ENCODE measurements around the gene MCCD1. TPM values are rescaled to one million over a fixed set of nuclear protein-coding genes. Genes with fewer than 3 reads are reported as not detected.
A peak's percentile ranks its signal among the peaks of the same experiment; 100 is the strongest.

Gene MCCD1
- total RNA-seq, 1 experiment from 2014 or later = not detected

DNA sequence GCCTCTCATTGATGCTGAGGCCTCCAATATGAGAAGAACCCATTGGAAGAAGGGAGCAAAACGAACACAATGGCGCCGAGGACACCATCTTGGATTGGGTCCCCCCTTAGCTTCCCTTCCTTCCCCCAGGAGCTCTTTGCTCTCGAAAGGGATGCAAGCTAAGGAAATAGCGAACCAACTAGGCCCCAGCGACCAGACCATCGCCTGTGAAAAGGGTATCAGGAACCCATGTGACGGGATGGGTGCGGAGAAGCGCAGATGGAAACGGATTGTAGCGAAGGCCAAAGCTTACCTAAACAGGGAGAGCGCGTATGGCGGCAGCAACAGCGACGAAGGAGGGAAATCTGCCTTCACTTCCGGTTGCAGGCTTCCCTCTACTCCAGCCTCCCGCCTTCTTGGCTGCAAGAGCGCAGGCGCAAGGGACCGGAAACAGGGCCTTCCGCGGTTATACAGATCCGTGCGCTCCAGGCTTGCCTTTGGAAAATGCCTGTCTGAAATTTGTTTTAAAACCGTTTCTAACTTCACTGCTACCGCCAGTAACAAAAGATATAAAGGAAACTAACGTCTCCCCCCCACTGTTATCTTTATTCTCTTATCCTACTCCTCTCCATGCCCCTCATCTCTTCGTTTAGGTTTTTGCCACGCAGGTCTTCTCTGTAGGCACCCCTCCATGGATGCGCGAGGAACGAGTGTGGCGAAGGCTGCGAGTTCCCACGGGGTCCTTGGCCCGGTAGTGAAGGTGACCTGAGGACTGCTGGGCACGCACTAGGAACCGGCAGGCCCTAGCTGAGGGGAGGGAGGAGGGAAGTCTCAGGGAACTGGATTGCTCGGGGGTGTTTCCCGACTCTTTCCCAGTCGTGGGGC, 13.1 kb downstream of the MCCD1 start, which contains the start of gene DDX39B:
TSS of gene DDX39B (minus strand) at position 346 of the 864 bp plus-strand sequence. CDS start 1,471 bp downstream, outside the sequence.
- peak; percentile 97 for DNase-seq (ENCODE audit: low read depth)

DNA sequence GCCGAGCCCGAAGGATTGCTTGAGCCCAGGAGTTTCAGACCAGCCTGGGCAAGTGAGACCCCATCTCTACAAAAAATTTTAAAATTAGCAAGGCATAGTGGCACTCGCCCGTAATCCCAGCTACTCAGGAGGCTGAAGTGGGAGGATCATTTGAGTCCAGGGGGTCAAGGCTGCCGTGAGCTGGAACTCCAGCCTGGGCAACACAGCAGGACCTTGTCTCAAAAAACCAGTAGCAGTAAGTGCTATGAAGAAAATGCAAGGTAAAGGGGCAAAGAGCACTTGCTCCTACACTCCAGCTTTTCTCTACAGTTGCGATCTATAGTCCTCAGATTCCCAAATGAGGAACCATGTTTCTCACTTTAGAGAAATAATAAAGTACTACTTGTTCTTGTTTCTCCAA, 14.9 kb downstream of the MCCD1 start:
- DNase-seq (ENCODE audit: low read depth) = no peak

DNA sequence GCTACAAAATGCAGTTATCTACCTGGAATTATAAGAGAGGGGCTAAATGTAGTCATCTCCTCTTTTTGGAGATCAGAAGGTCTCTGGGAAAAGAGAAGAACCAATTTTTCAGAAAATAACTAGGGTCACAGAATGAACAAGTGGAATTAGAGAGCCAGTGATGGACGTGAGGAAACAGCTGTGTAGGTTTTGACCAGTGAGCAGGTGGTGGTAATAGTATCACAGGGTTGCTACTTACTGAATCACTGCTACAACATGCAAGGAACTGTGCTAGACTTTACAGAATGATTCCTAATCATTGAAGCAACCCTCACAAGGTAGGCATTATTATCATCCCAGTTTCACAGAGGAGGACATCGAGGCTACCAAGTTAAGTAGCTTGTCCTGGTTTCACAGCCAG, 15.9 kb downstream of the MCCD1 start:
- DNase-seq (ENCODE audit: low read depth) = no peak

DNA sequence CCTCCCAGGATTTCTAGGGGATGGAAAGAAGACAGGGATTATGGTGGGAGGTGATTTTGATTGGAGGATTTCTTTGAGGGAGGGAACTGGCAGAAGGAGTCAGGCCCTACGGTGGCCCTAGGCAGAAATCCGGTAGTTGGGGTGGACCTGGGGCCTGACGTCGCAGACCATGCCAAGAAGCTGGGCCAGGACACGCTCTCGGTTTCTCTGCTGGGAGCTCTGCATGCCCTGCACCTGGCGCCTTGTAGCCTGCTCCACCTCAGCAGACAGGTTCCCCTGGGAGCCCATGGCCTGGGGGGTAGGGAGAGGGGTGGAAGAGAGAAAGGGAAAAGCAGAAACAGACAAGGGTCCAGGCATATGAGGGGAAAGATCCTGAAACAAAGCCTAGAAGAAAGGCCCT, 16.5 kb downstream of the MCCD1 start:
- no peak for DNase-seq (ENCODE audit: low read depth)

DNA sequence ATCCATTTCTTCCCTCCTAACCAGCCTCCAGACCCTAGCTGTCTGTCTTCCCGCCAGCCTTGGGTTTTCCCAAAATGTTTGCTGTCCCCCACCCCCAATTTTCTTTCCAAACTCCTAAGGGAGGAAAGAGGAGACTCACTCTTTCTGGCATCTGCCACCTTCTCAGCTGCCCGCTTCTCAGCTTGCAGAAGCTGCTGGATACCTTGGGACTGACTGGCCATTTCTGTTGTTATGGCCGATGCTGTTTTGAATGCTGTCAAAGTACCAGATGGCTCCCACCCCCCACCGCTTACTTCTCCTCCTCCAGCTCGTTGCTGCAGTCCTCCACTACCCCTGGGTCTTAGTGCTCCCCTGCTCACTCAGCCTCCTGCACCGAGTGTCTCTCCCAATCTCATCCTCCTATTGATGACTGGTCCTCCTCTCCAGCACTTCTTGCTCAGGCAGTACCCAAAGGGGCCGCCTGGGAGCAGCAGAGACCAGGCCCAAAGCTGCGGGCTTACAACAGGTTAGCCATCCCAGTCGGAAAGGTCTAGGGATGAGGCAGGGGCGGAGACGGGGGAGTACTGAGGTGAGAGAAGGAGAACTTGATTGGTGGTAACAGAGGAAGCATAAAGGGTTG, 17.7 kb downstream of the MCCD1 start, which contains the start of gene ATP6V1G2:
TSS of gene ATP6V1G2 (minus strand) at position 270 of the 619 bp plus-strand sequence. CDS start at position 221, 49 bp downstream.
- DNase-seq (ENCODE audit: low read depth) = peak; percentile 88

DNA sequence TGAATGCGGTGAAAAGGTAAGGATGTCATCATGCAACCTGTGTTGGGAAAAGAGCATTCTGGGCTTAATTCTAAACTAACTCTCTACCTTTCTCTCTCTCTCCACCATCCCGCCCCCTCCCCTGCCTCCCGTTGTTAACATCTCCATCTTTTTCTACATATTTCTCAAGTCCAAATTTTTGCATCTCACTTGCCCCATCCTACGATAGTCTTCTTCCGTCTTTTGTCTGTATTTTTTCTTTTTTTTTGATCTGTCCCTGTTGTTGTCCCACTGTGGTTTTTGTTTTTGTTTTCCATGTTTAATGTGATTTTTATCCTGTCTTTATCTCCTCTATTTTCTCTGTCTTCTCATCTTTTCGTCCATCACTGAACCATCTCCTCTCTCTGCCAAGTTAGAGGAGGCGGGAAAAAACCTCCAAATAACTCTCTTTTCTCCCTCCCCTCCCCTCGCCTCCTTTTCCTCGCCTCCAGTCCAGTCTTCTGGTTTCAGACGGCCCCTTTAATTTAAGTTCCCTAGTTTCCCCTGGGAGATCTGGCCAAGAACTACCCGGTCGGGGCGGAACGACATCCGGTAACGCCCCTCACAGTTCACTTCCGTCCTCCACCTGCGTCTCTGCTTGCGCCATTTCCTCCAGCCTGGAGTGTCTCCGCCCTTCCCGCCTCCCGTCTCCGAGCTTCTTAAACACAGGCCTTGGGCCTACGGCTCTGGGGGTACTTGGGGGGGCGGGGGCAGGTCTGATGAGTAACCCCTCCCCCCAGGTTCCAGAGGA, 18.4 kb downstream of the MCCD1 start, which contains the start of gene NFKBIL1:
TSS of gene NFKBIL1 (plus strand) at position 651 of the 769 bp plus-strand sequence. CDS start at position 738, 87 bp downstream.
- peak; percentile 98 for DNase-seq (ENCODE audit: low read depth)

DNA sequence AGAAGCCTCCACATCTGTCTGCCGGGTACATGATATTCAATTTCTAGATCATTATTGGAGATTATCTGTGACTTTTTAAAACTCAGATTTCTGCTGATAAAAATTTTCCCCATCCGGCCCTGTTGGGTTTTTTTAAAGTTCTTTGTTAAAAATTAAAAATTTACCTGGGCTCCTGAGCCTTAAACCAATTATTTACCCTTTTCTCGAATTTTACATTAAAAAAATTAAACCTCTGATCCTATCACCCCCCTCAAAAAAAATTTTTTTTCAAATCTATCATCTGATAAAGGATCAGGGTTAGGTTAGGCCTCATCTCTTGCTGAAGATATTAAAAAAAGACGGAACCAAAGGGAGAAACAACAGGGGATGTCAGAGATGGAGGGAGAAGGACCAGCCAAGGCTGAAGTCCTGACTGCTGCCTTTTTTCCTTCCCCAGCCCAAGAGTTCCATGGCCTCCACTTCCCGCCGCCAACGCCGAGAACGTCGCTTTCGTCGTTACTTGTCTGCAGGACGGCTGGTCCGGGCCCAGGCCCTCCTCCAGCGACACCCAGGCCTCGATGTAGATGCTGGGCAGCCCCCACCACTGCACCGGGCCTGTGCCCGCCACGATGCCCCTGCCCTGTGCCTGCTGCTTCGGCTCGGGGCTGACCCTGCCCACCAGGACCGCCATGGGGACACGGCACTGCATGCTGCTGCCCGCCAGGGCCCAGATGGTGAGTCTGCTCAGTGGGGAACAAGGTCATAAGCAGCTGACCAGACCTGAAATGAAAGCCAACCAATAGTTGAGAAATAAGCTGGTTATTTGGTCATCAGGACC, 19.2 kb downstream of the MCCD1 start:
- peak; percentile 64 for DNase-seq (ENCODE audit: low read depth)

DNA sequence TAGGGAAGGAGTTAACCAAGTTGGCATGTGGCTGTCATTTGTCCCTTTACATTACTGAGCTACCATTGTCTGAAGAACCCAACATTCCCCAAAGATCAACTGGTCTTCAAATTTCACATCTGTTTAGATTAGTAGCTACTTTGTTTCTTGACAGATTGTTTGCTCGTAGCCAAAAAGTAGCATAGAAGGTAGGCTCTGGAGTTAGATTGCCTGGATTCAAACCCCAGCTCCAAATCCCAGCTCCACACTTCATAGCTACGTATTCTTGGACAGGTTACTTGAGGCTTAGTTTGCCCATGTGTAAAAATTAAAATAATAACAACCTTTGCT, 19.7 kb downstream of the MCCD1 start:
- DNase-seq (ENCODE audit: low read depth) = no peak

DNA sequence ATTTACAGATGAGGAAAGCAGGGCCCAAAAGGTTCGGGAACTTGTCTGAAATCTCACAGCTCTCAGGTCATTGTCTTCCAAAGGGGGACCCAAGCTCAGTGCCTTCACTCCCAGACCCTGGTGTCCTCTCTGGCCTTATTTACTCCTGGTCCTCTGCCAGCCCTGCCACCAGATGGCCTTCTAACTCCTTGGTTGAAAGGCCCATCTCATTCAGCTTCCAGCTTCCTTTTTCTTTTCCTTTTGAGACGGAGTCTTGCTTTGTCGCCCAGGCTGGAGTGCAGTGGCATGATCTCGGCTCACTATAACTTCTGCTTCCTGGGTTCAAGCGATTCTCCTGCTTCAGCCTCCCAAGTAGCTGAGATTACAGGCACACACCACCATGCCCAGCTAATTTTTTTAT, 22.6 kb downstream of the MCCD1 start:
- DNase-seq (ENCODE audit: low read depth) = peak; percentile 73

DNA sequence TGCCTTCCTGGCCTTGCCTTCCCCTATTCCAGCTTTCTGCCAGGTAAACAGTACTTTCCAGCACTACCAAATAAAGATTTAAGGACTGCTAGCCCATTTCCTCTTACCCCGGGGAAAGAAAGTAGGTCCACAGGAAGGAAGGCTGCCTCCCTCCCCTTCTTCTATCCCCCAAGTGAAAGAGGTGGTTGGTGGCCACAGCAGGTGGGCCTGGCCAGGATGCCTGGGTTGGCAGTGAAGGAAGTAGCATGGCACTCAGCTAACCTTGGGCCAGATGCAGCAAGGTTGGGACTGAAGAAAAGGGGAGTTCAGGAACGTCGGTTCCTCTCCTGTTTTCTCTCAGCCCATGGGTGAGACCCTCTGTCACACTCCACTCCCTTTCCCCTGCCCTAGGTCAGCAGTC, 27.5 kb downstream of the MCCD1 start:
- DNase-seq (ENCODE audit: low read depth) = no peak

DNA sequence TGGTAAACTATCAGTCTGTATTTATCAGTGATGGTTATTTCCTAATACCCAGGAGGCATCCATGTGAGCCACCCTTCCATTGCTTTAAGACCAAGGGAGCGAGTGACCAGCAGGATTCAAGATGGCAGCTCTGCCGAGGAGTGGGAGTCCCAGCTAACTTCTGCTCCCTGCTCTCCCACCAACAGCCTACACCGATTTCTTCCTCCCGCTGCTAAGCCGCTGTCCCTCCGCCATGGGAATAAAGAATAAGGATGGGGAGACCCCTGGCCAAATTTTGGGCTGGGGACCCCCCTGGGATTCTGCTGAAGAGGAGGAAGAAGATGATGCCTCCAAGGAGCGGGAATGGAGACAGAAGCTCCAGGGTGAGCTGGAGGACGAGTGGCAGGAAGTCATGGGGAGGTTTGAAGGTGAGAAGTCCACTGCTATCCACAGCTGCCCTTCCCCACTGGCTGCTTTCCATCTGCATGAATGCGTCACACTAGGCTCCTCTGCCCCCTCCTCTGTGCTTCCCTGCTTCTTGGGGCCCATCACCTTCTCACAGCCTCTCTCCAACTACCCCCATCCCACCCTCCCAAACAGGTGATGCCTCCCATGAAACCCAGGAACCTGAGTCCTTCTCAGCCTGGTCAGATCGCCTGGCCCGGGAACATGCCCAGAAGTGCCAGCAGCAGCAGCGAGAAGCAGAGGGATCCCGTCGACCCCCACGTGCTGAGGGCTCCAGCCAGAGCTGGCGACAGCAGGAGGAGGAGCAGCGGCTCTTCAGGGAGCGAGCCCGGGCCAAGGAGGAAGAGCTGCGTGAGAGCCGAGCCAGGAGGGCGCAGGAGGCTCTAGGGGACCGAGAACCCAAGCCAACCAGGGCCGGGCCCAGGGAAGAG, 28.9 kb downstream of the MCCD1 start:
- DNase-seq (ENCODE audit: low read depth) = peak; percentile 29

DNA sequence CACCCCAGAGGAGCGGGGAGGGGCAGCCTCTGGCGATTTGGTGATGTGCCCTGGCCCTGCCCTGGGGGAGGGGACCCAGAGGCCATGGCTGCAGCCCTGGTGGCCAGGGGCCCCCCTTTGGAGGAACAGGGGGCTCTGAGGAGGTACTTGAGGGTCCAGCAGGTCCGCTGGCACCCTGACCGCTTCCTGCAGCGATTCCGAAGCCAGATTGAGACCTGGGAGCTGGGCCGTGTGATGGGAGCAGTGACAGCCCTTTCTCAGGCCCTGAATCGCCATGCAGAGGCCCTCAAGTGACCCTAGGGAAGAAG, 29.5 kb downstream of the MCCD1 start:
- no peak for DNase-seq (ENCODE audit: low read depth)

DNA sequence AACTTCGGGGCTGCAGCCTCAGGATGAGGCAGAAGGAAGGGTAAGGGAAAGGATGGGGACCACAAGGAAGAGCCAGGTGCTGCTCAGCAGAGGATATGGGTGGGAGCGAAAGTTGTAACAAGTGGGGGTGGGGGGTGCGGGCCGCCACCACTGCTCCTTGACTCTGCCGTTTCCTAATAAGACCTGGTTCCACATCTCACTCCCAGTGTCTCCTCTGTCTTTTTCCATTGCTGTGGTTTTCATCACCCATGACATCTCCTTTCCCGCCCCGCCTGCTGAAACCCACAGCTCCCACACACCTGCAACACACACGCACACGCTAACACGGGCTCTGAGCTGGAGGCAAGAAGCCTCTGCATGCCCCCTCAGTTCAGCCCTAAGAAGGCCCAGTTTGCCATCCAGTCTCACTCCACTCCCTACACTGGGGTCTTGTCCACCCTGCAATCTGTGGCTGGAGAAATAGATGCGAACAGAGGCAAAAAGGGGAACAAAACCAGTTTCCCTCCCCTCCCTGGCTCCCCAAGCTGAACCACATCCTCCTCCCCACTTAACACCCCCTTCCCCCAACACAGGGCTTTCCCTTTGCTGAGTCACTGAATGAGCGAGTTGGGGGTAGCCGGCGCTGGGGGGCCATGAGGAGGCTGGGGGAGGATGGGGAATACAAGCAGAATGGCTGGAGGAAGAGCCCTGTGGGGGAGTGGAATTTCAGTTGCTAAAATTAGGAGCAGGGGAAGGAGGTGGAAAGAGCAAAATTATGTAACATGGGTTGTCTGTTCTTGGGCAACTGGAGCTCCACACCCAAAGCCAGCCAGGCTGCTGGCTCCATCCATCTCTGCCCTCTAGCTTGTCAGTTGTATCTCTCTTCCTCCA, 30.1 kb downstream of the MCCD1 start:
- peak; percentile 77 for DNase-seq (ENCODE audit: low read depth)

DNA sequence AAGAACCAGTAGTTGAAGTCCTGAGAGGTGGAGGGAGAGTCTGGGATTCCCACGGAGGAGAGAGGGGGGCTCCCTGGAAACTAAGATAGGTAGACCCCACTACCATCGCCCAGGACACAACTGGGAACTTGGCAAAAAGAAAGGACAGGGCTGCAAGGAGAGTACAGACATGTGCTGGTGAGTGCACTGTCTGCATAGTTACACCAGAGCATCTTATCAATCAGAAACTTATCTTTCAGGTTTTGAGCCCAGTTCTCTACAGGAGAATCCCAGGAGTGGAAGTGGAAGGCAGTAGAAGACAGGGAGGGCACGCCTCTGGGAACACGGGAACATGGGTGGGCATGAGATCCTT, 30.8 kb downstream of the MCCD1 start:
- DNase-seq (ENCODE audit: low read depth) = no peak

DNA sequence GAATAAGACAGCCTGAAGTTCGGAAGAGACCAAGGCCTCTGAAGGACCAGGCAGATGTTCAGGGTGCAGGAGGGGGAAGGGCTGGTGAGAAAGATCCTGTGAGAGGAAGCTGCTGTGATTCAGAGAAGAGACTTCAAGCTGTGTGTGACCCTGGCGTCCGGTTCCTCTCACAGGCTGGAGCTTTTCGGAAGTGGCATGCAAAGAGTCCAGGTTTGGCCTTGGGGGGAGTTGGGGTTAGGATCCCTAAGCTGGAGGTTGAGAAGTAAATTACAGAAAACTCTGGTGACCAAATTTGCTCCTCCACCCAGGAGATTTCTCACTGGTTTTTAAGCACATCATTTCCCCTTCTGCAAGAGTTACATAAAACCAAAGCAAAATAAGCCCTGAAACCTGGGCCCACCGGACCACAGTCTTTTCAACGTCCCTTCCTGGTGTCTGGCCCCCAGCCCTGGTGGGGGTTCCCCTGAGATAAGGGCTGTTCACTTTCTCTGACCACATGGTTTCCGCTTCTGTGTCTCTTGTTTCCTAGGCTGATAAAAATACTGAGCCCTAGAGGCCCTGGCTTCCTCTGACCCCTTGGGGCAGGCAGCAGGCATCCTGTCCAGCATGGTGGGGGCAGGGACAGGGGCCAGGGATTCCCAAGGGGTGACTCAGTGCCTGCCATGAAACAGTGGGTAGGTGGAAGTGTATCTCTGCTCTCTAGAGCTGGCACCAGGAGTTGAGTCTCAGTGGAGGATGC, 31.4 kb downstream of the MCCD1 start:
- DNase-seq (ENCODE audit: low read depth) = peak; percentile 95

DNA sequence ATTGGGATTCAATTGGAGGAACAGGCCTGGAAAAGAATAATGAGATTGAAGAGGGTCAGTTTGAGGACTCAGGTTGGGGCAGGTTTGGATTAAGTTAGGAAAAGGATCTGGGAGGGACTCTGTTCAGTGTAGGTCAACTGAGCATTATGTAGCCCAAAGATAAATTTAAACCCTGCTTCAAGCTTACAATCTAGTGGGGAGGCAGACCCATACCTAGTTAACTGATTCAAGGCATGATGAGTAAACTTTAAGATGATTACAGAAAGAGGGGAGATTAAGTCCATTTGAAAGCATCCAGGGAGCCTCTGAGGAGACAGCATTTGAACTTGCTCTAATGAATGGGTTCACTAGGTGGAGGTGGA, 31.9 kb downstream of the MCCD1 start:
- DNase-seq (ENCODE audit: low read depth) = no peak

DNA sequence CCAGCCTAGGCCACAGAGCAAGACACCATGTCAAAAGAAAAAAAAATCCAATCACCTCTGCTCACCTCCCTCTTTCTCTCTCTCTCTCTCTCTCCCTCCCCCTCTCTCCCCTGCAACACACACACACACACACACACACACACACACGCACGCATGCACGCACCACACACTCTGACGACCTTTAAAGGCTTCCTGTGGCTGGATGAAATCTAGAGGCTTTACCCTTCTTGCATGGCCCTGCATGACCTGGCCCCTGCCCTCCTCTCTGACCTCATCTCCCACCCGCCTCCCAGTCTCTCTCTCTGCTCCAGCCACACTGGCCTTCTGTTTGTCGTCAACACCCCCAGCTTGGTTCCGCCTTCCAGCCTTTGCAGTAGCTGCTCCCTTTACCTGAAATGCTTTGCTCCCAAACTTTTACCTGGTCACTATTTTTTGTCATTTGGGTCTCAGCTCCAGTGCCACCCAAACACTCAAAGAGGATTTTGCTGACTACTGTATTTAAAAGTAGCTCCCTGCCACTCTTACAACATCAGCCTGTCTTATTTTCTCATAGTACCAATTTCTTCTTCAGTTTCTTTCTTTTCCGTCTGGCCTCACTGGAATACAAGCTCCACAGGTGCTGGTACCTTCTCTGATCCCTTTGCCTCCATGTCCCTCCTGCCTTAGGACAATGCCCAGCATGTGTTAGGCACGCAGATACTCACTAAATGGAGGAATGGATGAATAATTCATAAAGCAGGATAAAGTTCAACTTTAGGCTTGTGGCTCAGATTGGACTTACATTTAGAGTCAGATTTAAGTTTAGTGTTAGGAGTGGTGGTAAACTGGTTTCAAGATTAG, 39.0 kb downstream of the MCCD1 start:
- DNase-seq (ENCODE audit: low read depth) = no peak

DNA sequence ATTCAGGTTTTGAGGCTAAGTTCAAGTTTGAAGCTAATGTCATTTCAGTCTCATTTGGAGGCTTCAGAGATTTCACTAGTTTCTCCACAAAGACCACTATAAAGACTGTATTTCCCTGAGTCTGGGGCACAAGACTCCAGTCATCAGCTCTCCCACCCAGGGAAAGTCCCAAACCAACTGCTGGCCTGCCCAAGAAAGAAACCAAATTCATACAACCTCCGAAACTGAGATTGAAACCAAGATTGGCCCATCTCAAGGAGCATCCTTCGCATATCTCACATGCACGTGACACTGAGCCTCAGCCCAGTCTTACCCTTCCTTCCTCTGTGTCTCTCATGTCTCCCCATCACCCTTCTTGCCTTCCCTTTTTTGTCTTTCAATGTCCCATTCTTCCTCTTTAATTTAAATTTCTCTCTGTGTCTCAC, 39.8 kb downstream of the MCCD1 start:
- DNase-seq (ENCODE audit: low read depth) = no peak

All from RPMI7951 (cell line).